ENCODE data around the gene INSC.

INSC gene

GRCh38 chr11:15115686-15116085 lies 963 bp downstream of the INSC start:
- TF ChIP-seq ESRRG (CRISPR knock-in tag; IDR thresholded peaks at IDR 0.05) (no peak), TCF4 (CRISPR knock-in tag; IDR thresholded peaks at IDR 0.05; ENCODE audit: borderline replicate concordance) (no peak), CREB5 (CRISPR knock-in tag; IDR thresholded peaks at IDR 0.05; ENCODE audit: low read depth) (no peak), ZFP3 (CRISPR knock-in tag; IDR thresholded peaks at IDR 0.05) (no peak), GLIS3 (CRISPR knock-in tag; IDR thresholded peaks at IDR 0.05) (no peak), ZNF565 (CRISPR knock-in tag; conservative IDR thresholded peaks at IDR 0.05; ENCODE audit: low read depth) (no peak), ZNF8 (CRISPR knock-in tag; IDR thresholded peaks at IDR 0.05) (no peak), ZC3H10 (CRISPR knock-in tag; IDR thresholded peaks at IDR 0.05) (no peak), PATZ1 (CRISPR knock-in tag; IDR thresholded peaks at IDR 0.05; ENCODE audit: borderline replicate concordance) (no peak), RARB (CRISPR knock-in tag; IDR thresholded peaks at IDR 0.05) (no peak), CSDC2 (CRISPR knock-in tag; IDR thresholded peaks at IDR 0.05) (no peak), POU6F1 (CRISPR knock-in tag; IDR thresholded peaks at IDR 0.05; ENCODE audit: borderline replicate concordance, low read depth) (no peak), TSHZ2 (CRISPR knock-in tag; IDR thresholded peaks at IDR 0.05) (no peak), BACH2 (CRISPR knock-in tag; IDR thresholded peaks at IDR 0.05; ENCODE audit: borderline replicate concordance) (no peak), ARNTL (CRISPR knock-in tag; IDR thresholded peaks at IDR 0.05; ENCODE audit: borderline replicate concordance, low read depth) (no peak), PPARA (CRISPR knock-in tag; IDR thresholded peaks at IDR 0.05; ENCODE audit: borderline replicate concordance) (no peak), ZNF70 (CRISPR knock-in tag; IDR thresholded peaks at IDR 0.05) (no peak)
- ATAC-seq: no peak

- ATAC-seq: no peak
These were observed 3.0 kb downstream of the INSC start for GRCh38 chr11:15117751-15118150.

More at GRCh38 chr11:15117751-15118150, 3.0 kb downstream of the INSC start:
- no peak for TF ChIP-seq SNAI2 (CRISPR knock-in tag; IDR thresholded peaks at IDR 0.05)
- no peak for TF ChIP-seq PPARA (CRISPR knock-in tag; IDR thresholded peaks at IDR 0.05; ENCODE audit: borderline replicate concordance)
- no peak for TF ChIP-seq BACH2 (CRISPR knock-in tag; IDR thresholded peaks at IDR 0.05; ENCODE audit: borderline replicate concordance)
- no peak for TF ChIP-seq RARB (CRISPR knock-in tag; IDR thresholded peaks at IDR 0.05)
- no peak for TF ChIP-seq POU6F1 (CRISPR knock-in tag; IDR thresholded peaks at IDR 0.05; ENCODE audit: borderline replicate concordance, low read depth)
- no peak for TF ChIP-seq TSHZ2 (CRISPR knock-in tag; IDR thresholded peaks at IDR 0.05)
- no peak for TF ChIP-seq ESRRG (CRISPR knock-in tag; IDR thresholded peaks at IDR 0.05)
- no peak for TF ChIP-seq ISL1 (CRISPR knock-in tag; IDR thresholded peaks at IDR 0.05)
- TF ChIP-seq PATZ1 (CRISPR knock-in tag; IDR thresholded peaks at IDR 0.05; ENCODE audit: borderline replicate concordance): no peak
- TF ChIP-seq ZC3H10 (CRISPR knock-in tag; IDR thresholded peaks at IDR 0.05): no peak
- no peak for TF ChIP-seq CREB5 (CRISPR knock-in tag; IDR thresholded peaks at IDR 0.05; ENCODE audit: low read depth)
- no peak for TF ChIP-seq ZFP30 (CRISPR knock-in tag; IDR thresholded peaks at IDR 0.05)
- no peak for TF ChIP-seq ZNF70 (CRISPR knock-in tag; IDR thresholded peaks at IDR 0.05)
